Natural killer cell (primary cell): ENCODE results near the gene BLOC1S4. TPM values are rescaled to one million over a fixed set of nuclear protein-coding genes. Genes with fewer than 3 reads are reported as not detected.
A peak's percentile ranks its signal among the peaks of the same experiment; 100 is the strongest.

Source experiments
- ATAC-seq, 3 donors: fragments of 150-1000 bp in 2 of 3; fragments of 200-7000 bp in 1 of 3; cut with Tn5 transposase; 1 replicate in 1 of 3; 2 replicates in 2 of 3; pipeline ENCODE4 v1.10.0; 2021; ENCODE audit warnings: mild to moderate bottlenecking in 2 of 3, moderate library complexity in 2 of 3
- DNase-seq, 2 donors: peaks; one replicate each; pipeline versions ENCODE4 v3.0.0 to v3.0.0-alpha.2; 2013 to 2021; ENCODE audit warnings: mixed read lengths in 1 of 2
- H3K27ac ChIP-seq: one replicate; pipeline ENCODE4 v1.5.1; 2013; ENCODE audit warnings: mild to moderate bottlenecking, low read length
- H3K27me3 ChIP-seq: one replicate; pipeline ENCODE4 v1.6.1; 2013; ENCODE audit warnings: low read length; ENCODE audit not compliant: control insufficient read depth, insufficient read depth
- H3K36me3 ChIP-seq: one replicate; pipeline ENCODE4 v1.6.1; 2013; ENCODE audit warnings: low read length; ENCODE audit not compliant: control insufficient read depth, insufficient read depth
- H3K4me1 ChIP-seq: one replicate; pipeline ENCODE4 v1.6.1; 2013; ENCODE audit warnings: low read length; ENCODE audit not compliant: control insufficient read depth, insufficient read depth
- H3K4me3 ChIP-seq: one replicate; pipeline ENCODE4 v1.5.1; 2013; ENCODE audit warnings: low read length
- H3K9me3 ChIP-seq: one replicate; pipeline ENCODE4 v1.6.1; 2013; ENCODE audit warnings: low read length; ENCODE audit not compliant: control insufficient read depth, insufficient read depth
- H3K27ac Mint-ChIP-seq, 2 donors: one replicate each; pipeline ENCODE4 v1.8.0; 2022; ENCODE audit warnings: mild to moderate bottlenecking in 2 of 2, mixed read lengths in 2 of 2, moderate library complexity in 1 of 2
- H3K27me3 Mint-ChIP-seq, 2 donors: one replicate each; pipeline ENCODE4 v1.8.0; 2022; ENCODE audit warnings: low read depth in 2 of 2, mixed read lengths in 2 of 2
- H3K36me3 Mint-ChIP-seq: one replicate; pipeline ENCODE4 v1.8.0; 2022; ENCODE audit warnings: mixed read lengths
- H3K4me1 Mint-ChIP-seq, 2 donors: one replicate each; pipeline ENCODE4 v1.8.0; 2022; ENCODE audit warnings: mixed read lengths in 2 of 2
- H3K4me3 Mint-ChIP-seq: one replicate; pipeline ENCODE4 v1.8.0; 2022; ENCODE audit warnings: mild to moderate bottlenecking, moderate library complexity, mixed read lengths
- H3K9me3 Mint-ChIP-seq, 2 donors: one replicate each; pipeline ENCODE4 v1.8.0; 2022; ENCODE audit warnings: mixed read lengths in 2 of 2
- CTCF ChIP-seq: fragments of 200-600 bp; IDR thresholded peaks from one replicate; pipeline ENCODE4 v1.8.0; 2022; ENCODE audit warnings: antibody characterized with exemption
- WGBS: methylation state at CpG from one replicate; pipeline ENCODE4 v1.1.7; 2013; ENCODE audit warnings: missing lambda C conversion rate; ENCODE audit not compliant: insufficient coverage; 5-methylcytosine and 5-hydroxymethylcytosine counted together
- intact Hi-C: fragments of 100-400 bp; cut with micrococcal nuclease; formaldehyde crosslinking; loops from one replicate; pipeline ENCODE4 v1.14.2; 2022
- total RNA-seq, 4 donors: library from RNA; stranded (reverse); fragments of 120-200 nt in 1 of 4; gene quantifications; one replicate each; pipeline versions ENCODE4 v1.2.3 to v1.2.4, GENCODE V29; 2013 to 2022

BLOC1S4 gene
- total RNA-seq, 3 donors from 2014 or later (not counting 1 experiment from before 2014, with no cell fraction given) = 18.9 to 20.1 (median 20.0) TPM

GRCh38 chr4:6748286-6748685 is 32.3 kb downstream of the BLOC1S4 start:
- no peak overlapping the region for H3K4me3 ChIP-seq

GRCh38 chr4:6749340-6750171 is 33.6 kb downstream of the BLOC1S4 start:
- Mint-ChIP-seq H3K4me3 (no peak overlapping the region), H3K9me3 (no peaks in the 10 kb centered on the region), H3K4me1 (peaks cover 9 to 11% of the 10 kb centered on the region in 2 donors), H3K27me3 (no peaks in the 10 kb centered on the region), H3K36me3 (no peaks in the 10 kb centered on the region), H3K27ac (no peak overlapping the region)
- H3K27ac ChIP-seq = no peak overlapping the region
- intact Hi-C loops = no loop called here
- ATAC-seq = no peak
- no peaks in the 10 kb centered on the region for H3K9me3 ChIP-seq
- no peak for TF ChIP-seq CTCF
- peaks cover 11% of the 10 kb centered on the region for H3K4me1 ChIP-seq
- H3K4me3 ChIP-seq = no peak overlapping the region
- WGBS = 85% methylated on average over 25 of the region's 25 CpGs
- H3K36me3 ChIP-seq = no peaks in the 10 kb centered on the region
- no peak for DNase-seq
- H3K27me3 ChIP-seq = no peaks in the 10 kb centered on the region

More at GRCh38 chr4:6748286-6748685, 32.3 kb downstream of the BLOC1S4 start:
- no peaks in the 10 kb centered on the region for H3K27me3 ChIP-seq
- peaks cover 11% of the 10 kb centered on the region for H3K4me1 ChIP-seq
- WGBS = 93% methylated on average over 7 of the region's 9 CpGs
- H3K27ac ChIP-seq = no peak overlapping the region
- Mint-ChIP-seq H3K36me3 (no peaks in the 10 kb centered on the region), H3K4me3 (no peak overlapping the region), H3K9me3 (no peaks in the 10 kb centered on the region), H3K27ac (no peak overlapping the region), H3K27me3 (no peaks in the 10 kb centered on the region), H3K4me1 (peaks cover 9 to 11% of the 10 kb centered on the region in 2 donors)
- no peaks in the 10 kb centered on the region for H3K36me3 ChIP-seq
- ATAC-seq (no peak), DNase-seq (no peak)
- intact Hi-C loops = no loop called here
- H3K9me3 ChIP-seq = no peaks in the 10 kb centered on the region
- TF ChIP-seq CTCF = no peak

DNA sequence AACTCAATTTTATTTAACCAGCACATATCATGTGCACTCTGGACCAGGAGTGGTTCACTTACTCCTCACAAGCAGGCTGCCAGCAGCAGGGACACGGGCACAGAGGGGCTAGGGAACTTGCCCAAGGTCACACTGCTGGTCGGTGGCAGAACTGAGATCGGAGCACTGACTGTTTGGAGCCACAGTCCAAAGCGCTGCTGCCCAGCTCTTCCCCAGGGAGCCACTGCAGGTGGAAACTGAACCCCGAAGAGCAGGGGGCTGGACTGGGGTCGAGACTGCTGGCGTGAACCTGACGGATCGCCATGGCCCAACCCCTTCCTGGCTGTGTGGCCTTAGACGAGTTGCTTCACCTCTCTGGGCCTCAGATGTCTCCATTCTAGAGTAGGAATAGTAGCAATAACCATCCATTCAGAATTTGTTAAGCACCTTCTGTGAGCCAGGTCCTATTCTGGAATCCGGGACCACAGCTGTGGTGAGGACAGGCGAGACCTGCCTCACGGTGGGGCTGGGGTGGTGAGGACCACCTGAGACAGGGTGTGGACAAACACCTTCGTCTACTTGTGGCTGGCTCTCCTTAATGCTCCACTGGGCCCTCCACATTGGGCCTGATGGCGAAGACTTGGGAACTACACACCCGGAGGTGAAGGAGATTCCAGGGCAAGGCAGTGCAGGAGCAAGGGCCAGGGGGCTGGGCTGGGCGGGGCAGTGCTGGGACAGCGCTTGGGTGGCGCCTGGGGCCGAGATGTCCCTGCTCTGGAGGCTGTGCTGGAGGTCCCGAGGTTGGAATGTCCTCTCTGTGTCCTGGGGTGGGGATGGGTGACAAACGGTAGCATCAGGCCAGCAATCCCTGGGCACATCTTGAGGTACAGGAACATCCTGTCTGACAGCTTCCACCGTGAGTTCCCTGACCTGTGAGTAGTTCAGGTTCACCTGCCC is 34.6 kb downstream of the BLOC1S4 start:
- Mint-ChIP-seq H3K36me3 (no peaks in the 10 kb centered on the region), H3K4me1 (peaks cover 9 to 11% of the 10 kb centered on the region in 2 donors), H3K4me3 (no peak overlapping the region), H3K27ac (peak overlapping the region in 1 of 2 donors; percentile 89), H3K9me3 (no peaks in the 10 kb centered on the region), H3K27me3 (no peaks in the 10 kb centered on the region)
- H3K4me1 ChIP-seq = peaks cover 11% of the 10 kb centered on the region
- H3K4me3 ChIP-seq = no peak overlapping the region
- H3K27ac ChIP-seq = no peak overlapping the region
- no peaks in the 10 kb centered on the region for H3K9me3 ChIP-seq
- ATAC-seq (no peak), DNase-seq (no peak)
- no peak for TF ChIP-seq CTCF
- no peaks in the 10 kb centered on the region for H3K27me3 ChIP-seq
- intact Hi-C loops = no loop called here
- 92% methylated on average over 23 of the region's 23 CpGs for WGBS
- no peaks in the 10 kb centered on the region for H3K36me3 ChIP-seq
